ENCODE data around the gene RCOR2.
A peak's percentile ranks its signal among the peaks of the same experiment; 100 is the strongest.

Gene RCOR2

DNA sequence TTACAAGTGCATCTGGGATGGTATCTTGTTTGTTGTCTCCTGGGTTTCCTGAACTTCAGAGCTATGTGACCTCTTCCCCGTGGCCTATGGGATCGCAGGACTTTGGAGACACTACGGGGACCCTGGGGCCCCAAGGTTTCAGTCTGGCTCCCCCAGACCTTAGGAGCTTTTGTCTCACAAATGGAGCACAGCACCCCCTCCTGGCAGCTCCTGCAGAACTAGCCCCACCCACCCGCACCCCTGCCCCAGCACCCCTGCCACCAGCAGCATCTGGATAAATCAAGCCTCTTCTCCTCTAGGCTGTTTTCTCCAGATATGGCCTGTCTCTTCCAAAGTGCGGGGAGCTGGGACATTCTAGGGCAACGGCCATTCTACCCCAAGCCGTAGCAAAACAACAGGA is 10.4 kb downstream of the RCOR2 start:
- DNase-seq, result no peak

GRCh38 chr11:63906087-63906486 is 10.9 kb downstream of the RCOR2 start:
- DNase-seq, result no peak

GRCh38 chr11:63905179-63905578 is 11.8 kb downstream of the RCOR2 start:
- no peak for DNase-seq

DNA sequence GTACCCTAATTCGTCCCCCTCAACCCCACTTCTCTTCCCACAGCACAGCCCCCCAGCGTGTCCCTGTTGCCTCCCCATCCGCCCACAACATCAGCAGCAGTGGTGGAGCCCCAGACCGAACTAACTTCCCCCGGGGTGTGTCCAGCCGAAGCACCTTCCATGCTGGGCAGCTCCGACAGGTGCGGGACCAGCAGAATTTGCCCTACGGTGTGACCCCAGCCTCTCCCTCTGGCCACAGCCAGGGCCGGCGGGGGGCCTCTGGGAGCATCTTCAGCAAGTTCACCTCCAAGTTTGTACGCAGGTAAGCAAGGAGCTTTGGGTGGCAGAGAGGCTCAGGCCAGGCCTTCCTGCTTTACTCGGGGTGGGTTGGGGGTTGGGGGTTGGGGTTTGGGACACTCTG is 12.2 kb downstream of the RCOR2 start:
- no peak for DNase-seq

DNA sequence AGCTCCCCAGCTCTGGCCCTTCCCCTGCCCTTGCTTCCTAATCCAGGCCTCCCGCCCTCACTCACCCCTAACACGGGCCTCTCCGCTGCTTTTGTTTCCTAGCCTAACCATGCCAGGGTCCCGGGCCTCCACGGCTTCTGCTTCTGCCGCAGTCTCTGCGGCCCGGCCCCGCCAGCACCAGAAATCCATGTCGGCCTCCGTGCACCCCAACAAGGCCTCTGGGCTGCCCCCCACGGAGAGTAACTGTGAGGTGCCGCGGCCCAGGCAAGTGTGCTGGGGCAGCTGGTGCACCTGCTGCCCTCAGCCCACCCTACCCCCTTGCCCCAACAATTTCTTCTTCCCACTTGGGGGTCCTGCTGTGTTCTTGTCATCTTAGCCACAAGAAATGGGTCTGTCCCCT is 13.1 kb downstream of the RCOR2 start:
- DNase-seq, result no peak

- DNase-seq, result no peak
Observed at GRCh38 chr11:63901660-63902059, 15.3 kb downstream of the RCOR2 start.

DNA sequence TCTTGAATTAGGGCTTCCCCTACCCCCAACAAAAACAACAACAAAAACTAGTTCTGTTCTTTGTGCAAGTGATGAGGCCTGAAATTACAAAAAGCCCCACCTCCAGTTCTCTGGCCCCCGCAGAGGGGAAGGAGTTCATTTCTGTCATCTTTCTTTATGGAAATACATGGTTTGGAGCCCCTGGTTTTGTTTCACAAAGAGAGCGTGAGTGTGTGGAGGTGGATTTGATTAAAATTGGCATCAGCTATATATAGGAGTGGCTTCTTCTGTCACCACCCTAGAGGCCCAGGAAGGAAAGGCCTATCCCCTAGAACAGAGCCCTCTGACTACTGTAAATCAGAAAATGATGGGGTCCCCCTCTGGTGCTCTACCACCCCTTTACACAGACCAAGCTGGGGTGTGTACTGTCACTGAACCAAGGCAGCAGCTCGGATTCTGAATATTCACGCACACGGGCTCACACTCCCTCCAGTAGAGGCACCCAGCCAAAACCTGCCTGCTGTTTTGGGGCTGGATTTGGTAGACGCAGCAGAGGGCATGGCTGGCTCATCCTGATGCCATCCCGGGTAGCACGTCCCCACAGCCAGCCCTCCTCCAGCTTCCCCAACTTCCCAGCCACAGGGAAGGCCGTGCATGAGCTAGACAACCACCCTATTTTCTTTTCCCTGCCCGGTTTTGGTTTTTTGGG is 19.4 kb downstream of the RCOR2 start:
- DNase-seq, result no peak

- DNase-seq, result no peak
Observed at GRCh38 chr11:63896071-63896470, 20.9 kb downstream of the RCOR2 start.

GRCh38 chr11:63893355-63893754 is 23.6 kb downstream of the RCOR2 start:
- DNase-seq, result no peak

DNA sequence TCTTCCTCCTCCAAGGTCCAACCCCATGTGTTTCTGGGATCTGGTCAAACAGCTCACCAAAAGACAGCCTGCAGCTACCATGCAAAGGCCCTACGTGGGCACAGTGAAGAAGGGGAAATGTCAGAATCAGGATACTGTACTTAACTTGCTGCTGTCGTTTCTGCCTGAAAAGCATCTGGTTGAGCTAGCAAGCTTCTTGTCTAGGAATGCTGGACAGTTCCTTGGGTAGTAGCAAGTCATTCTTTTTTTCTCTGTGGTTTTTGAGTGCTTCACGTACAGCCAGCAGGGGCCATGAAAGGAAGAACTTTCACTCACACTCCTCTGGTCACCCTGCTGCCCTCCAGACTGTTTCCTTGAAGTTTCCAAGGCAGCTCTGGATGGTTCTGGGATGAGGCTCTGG is 24.7 kb downstream of the RCOR2 start:
- no peak for DNase-seq

DNA sequence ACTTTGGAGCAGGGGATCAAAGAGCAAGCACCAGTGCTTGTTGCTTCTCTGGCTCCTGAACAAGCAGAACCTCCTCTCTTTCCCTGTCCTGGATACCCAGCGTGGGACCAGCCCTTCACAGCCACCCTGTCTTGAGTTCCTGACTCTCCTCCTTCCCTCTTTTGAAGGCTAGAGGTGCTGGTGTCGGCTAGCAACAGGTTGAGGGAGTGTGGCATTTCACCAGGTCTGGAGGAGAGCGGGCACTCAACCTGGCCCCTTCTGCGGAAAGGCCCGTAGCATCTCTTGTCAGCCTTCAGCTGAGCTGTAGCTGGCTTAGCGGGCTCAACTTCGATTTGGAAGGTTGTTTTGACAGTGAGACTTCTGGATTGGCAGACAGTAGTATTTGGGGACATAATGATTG is 26.6 kb downstream of the RCOR2 start:
- DNase-seq, result no peak

GRCh38 chr11:63889344-63889743 is 27.6 kb downstream of the RCOR2 start:
- no peak for DNase-seq

DNA sequence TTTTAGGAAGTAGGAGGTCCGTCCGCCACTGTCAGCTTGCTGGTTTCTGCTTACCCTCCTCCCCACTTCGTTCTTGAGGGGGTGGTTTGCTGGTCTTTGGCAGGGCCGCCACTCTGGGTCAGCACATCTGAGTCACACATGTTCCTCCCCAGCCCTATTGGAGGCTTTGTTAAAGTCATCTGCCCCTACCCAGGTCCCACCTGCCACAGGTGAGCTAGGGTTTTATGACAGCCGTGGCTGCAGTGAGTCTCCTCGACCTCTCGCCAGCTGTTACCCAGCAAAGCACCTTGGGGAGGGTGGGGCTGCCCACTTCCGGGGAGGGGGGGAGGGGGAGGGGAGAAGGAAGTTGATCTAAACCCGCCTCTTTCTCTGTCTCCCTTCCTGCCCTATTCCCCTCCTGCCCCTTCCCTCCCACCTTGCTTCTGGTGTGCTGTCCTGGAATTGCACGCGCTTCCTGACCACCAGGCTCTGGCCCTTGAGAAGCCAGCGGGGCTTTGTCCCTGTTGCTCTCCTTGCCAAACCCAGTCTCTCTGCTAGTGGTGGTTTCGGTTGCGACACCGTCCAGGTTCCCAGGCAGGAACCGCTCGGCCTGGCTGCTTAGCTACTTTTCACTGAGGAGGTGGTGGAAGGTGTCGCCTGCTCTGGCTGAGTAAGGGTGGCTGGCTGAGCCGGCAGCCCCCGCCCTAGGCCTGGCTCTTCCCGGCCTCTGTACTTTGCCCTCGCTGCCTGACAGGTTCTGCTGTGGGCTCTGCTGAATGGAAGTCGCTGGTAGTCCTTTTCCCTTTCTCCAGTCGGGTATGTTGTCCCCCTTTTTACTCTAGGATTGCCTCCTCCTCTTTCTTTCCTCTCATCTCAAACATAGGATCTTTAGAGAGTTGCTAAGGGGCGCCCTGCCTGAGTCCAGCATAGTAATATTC is 28.5 kb downstream of the RCOR2 start:
- DNase-seq, result peak; percentile 59

DNA sequence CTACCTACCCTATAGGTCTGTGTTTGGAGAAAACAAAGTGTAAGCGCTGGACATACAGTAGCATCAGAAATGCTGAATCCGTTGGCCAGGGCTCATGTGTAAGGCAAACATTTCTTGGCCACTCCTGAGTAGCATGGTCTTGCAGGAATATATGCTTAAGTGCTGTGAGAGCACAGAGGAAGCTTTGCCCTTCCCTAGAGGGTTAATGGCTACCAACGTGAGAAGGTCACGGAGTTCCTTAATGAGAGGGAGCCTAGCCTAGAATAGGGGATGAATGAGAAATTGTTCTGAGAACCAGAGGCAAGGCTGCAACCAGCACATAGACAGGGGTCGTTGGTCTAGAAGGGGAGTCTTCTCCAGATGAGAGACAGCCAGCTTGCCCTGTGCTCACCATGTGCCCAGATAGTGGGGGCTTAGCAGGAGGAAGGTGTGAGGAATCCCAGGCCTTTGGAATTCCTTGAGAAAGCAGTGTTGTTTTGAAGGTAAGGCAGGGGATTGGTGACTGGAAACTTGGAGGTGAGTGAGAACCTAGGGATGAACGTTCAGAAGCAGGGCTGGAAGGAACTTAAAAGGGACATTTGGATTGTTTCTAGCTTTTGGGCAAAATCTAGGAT is 29.5 kb downstream of the RCOR2 start:
- no peak for DNase-seq

- DNase-seq, result no peak
Observed at GRCh38 chr11:63884196-63884932, 32.6 kb downstream of the RCOR2 start.

DNA sequence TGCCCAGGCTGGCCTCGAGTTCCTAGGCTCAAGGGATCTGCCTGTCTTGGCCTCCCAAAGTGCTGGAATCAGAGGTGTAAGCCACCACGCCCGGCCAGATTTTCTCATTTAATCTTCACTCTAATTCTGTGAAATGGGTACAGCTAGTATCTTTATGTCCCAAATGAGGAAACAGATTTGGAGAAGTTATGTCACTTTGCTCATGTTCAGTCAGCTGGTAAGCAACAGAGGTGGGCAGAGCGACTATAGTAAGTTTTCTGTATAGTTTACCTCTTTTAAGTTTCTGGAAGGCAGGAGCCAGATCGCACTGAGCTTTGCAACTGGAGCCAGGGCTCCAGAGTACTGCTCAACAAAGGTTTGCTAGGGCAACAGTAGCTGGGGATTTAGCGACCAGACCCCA is 33.2 kb downstream of the RCOR2 start:
- DNase-seq, result no peak

DNA sequence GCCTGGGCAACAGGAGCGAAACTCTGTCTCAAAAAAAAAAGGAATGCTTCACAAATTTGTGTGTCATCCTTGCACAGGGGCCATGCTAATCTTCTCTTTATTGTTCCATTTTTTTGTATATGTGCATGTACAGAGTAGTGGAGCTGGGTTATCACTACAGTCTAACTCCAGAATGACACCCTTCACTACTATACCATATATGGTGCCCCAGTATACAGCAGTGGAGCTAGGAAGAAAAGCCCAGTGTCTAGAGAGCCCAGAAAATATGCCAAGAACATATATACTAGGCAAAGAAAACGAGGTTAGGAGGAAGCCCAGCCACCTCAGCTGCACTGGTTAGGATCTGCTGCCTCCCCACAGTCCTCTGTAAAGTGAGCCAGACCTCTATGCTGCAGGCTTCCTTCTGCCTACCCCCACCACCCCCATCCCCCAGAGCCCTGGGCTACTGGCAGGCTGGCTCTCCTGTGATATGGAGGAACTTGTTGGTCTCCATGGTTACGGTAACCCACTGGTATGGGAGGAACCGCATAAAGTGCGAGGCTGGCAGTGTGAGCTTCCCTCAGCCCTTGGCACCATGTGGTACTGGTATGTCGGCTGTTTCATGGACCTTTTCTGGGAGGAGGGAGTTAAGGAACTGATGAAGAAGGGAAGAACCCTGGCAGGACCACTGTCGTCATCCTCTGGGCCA is 34.3 kb downstream of the RCOR2 start:
- no peak for DNase-seq

DNA sequence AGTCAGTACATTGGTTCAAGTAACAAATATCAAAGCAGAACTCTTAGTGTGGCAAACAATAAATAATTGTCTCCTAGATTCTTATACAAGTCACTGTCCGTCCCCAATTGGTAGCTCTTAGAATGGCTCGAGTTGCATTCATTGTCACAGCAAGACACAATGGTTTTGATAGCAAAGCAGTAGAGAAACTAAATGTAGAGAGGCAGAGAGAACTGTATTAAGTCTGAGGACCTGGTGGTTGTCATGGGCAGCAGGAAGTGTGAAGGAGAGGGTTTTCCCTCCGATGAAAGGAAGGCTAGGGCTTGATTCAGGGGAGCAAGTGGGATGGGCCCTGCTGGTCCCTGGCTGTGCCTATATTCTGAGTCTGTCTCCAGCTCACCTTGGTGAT is 36.6 kb downstream of the RCOR2 start:
- no peak for DNase-seq

DNA sequence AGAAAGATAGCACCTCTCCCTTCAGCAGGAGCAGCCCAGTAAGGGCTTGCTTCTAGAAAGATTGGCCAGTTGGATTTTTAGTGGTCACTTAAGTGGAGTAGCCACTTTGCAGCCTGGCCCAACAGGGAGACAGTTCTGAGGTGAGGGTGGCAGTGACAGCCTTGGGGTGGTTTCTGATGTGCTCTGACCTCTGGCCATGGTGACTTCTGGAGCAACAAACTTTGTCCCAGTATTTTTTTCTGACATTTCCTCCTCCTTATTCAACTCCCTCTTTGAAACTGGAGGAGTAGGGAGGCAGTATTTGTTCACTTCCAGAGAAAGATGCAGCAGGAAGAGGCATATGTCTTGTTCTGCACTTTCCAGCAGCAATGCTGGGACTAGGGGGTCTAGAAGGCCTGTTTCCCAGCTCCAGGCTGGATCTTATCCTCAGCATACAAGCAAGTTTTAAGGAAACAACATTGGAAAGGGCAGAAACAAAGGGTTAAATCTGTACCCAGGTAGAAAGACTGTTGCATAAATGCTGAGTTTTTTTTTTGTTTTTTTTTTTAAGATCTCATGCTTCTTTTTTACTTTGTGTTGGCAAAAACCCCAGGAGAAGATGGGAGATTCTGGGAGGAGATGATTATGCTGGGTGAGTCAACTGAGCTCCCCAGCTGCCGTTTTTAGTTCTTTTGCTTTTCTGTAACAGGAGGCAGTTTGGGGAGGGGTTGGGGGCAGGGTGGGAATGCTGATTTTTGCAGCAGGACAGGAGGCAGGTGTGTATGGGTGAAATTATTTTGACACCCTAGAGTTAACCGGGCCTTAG is 37.2 kb downstream of the RCOR2 start:
- DNase-seq, result peak; percentile 66

- no peak for DNase-seq
Observed at GRCh38 chr11:63877658-63878241, 39.2 kb downstream of the RCOR2 start.

- no peak for DNase-seq
Observed at GRCh38 chr11:63876616-63877015, 40.3 kb downstream of the RCOR2 start.
